CD4-positive, CD25-positive, alpha-beta regulatory T cell (primary cell): Measurements from ENCODE around the gene EPHA5. TPM values are rescaled to one million over a fixed set of nuclear protein-coding genes. Genes with fewer than 3 reads are reported as not detected.

Experiments
- ATAC-seq, 2 donors: fragments of 150-1000 bp; cut with Tn5 transposase; one replicate each; pipeline ENCODE4 v1.10.0; 2021; ENCODE audit warnings: low read depth in 2 of 2, moderate number of reproducible peaks in 2 of 2, moderate library complexity in 1 of 2
- DNase-seq, 3 donors: peaks; one replicate each; pipeline versions ENCODE4 v3.0.0 to v3.0.0-alpha.2; 2012 to 2022; ENCODE audit warnings: mixed read lengths in 1 of 3
- H3K27ac ChIP-seq: one replicate; pipeline ENCODE4 v1.7.0; 2013; ENCODE audit warnings: mild to moderate bottlenecking, low read length; ENCODE audit not compliant: insufficient read depth, poor library complexity, severe bottlenecking
- H3K27me3 ChIP-seq: one replicate; pipeline ENCODE4 v1.7.0; 2013; ENCODE audit warnings: low read length; ENCODE audit not compliant: control insufficient read depth, insufficient read depth
- H3K36me3 ChIP-seq: one replicate; pipeline ENCODE4 v1.7.0; 2013; ENCODE audit warnings: mild to moderate bottlenecking, low read length, moderate library complexity; ENCODE audit not compliant: control insufficient read depth, insufficient read depth
- H3K4me1 ChIP-seq: 2 replicates; pipeline ENCODE4 v1.7.0; 2013; ENCODE audit warnings: mild to moderate bottlenecking, low read length; ENCODE audit not compliant: insufficient read depth, control insufficient read depth, poor library complexity, severe bottlenecking
- H3K4me3 ChIP-seq: one replicate; pipeline ENCODE4 v1.7.0; 2013; ENCODE audit warnings: low read depth, mild to moderate bottlenecking, low read length, moderate library complexity
- H3K9me3 ChIP-seq, 2 experiments: 1 replicate in 1 of 2; 2 replicates in 1 of 2; pipeline ENCODE4 v1.7.0; 2013; ENCODE audit warnings: low read length in 2 of 2, mild to moderate bottlenecking in 1 of 2, moderate library complexity in 1 of 2; ENCODE audit not compliant: control insufficient read depth in 2 of 2
- H3K27ac Mint-ChIP-seq, 3 donors: one replicate each; pipeline ENCODE4 v1.8.0; 2020 to 2022; ENCODE audit warnings: mild to moderate bottlenecking in 3 of 3, mixed read lengths in 3 of 3, moderate library complexity in 2 of 3
- H3K27me3 Mint-ChIP-seq: one replicate; pipeline ENCODE4 v1.8.0; 2022; ENCODE audit warnings: mild to moderate bottlenecking, mixed read lengths
- H3K36me3 Mint-ChIP-seq: one replicate; pipeline ENCODE4 v1.8.0; 2020; ENCODE audit warnings: mixed read lengths
- H3K4me1 Mint-ChIP-seq, 4 donors: one replicate each; pipeline ENCODE4 v1.8.0; 2020 to 2022; ENCODE audit warnings: mixed read lengths in 4 of 4, mild to moderate bottlenecking in 1 of 4
- H3K4me3 Mint-ChIP-seq, 4 donors: one replicate each; pipeline ENCODE4 v1.8.0; 2020 to 2022; ENCODE audit warnings: mild to moderate bottlenecking in 4 of 4, mixed read lengths in 4 of 4, moderate library complexity in 3 of 4
- H3K9me3 Mint-ChIP-seq, 7 donors: one replicate each; pipeline ENCODE4 v1.8.0; 2020 to 2022; ENCODE audit warnings: mixed read lengths in 7 of 7, mild to moderate bottlenecking in 3 of 7, moderate library complexity in 2 of 7
- polyA plus RNA-seq, 4 donors: library from polyadenylated mRNA; unstranded; fragments of 300-500 nt; fragmentation: Illumina TruSeq; gene quantifications; one replicate each; pipeline ENCODE4 v1.2.3, GENCODE V29; 2021
- total RNA-seq: library from RNA; stranded (reverse); gene quantifications from one replicate; pipeline ENCODE4 v1.2.3, GENCODE V29; 2022

Gene EPHA5
- total and polyA plus RNA-seq, 5 donors from 2014 or later = not detected

GRCh38 chr4:65393078-65393477, 277.2 kb downstream of the EPHA5 start:
- Mint-ChIP-seq H3K9me3 (peaks cover 0 to 49% (median 8%) of the 10 kb centered on the region in 7 donors), H3K4me1 (no peaks in the 10 kb centered on the region), H3K27me3 (no peaks in the 10 kb centered on the region), H3K36me3 (no peaks in the 10 kb centered on the region), H3K27ac (no peak overlapping the region), H3K4me3 (no peak overlapping the region)
- Histone ChIP-seq H3K4me3 (no peak overlapping the region), H3K4me1 (no peaks in the 10 kb centered on the region), H3K27ac (no peak overlapping the region), H3K9me3 (peaks cover 0 to 13% of the 10 kb centered on the region in 2 experiments), H3K27me3 (no peaks in the 10 kb centered on the region), H3K36me3 (no peaks in the 10 kb centered on the region)
- no peak for DNase-seq
- no peak for ATAC-seq

DNA sequence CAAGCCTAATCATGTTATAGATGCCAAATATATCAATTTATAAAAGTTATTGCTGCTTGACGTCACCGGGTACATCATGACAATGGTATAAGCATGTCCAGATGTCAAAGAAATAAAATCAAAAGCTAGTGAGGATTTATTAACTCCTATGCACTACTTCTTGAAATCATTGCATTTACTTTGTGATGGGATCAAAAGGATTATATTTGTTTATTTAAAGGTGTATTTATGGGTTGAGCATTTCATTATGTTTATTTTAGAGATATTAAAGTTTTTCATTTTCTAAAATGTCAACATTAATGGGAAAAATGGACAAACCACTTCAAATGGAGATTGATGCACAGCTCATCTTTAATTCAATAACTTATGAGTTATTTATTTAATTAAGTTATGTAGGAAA, 277.8 kb downstream of the EPHA5 start:
- H3K4me3 Mint-ChIP-seq = no peak overlapping the region
- H3K4me3 ChIP-seq = no peak overlapping the region
- no peak overlapping the region for H3K27ac Mint-ChIP-seq
- no peaks in the 10 kb centered on the region for H3K4me1 ChIP-seq
- no peaks in the 10 kb centered on the region for H3K36me3 ChIP-seq
- H3K27me3 ChIP-seq = no peaks in the 10 kb centered on the region
- DNase-seq (no peak), ATAC-seq (no peak)
- H3K9me3 ChIP-seq = peaks cover 0 to 11% of the 10 kb centered on the region in 2 experiments
- peaks cover 0 to 47% (median 8%) of the 10 kb centered on the region in 7 donors for H3K9me3 Mint-ChIP-seq
- H3K27ac ChIP-seq = no peak overlapping the region
- H3K27me3 Mint-ChIP-seq = no peaks in the 10 kb centered on the region
- no peaks in the 10 kb centered on the region for H3K36me3 Mint-ChIP-seq
- H3K4me1 Mint-ChIP-seq = no peaks in the 10 kb centered on the region

DNA sequence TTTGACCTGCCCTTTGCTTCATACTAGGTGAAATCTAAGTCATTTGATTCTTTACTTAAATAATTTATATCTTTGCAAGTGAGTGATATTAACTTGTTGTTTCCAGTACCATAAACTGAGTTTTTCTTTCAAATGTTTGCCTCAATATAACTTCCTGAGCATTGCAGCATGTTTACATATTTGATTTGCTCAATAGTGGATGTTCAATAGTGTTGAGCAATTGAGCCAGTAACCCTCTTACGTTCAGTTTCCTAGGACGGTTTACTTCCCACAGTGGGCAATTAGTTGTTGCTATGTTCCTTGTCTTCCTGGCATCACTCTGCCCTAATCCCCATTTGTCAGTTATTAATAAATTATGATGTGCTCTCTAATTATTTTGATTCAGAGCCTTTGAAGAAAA, 278.5 kb downstream of the EPHA5 start:
- H3K36me3 ChIP-seq = no peaks in the 10 kb centered on the region
- Mint-ChIP-seq H3K4me1 (no peaks in the 10 kb centered on the region), H3K27me3 (no peaks in the 10 kb centered on the region), H3K9me3 (peaks cover 0 to 44% (median 10%) of the 10 kb centered on the region in 7 donors), H3K36me3 (no peaks in the 10 kb centered on the region), H3K27ac (no peak overlapping the region), H3K4me3 (no peak overlapping the region)
- H3K9me3 ChIP-seq = peaks cover 0 to 6% of the 10 kb centered on the region in 2 experiments
- H3K4me3 ChIP-seq = no peak overlapping the region
- H3K4me1 ChIP-seq = no peaks in the 10 kb centered on the region
- H3K27ac ChIP-seq = no peak overlapping the region
- DNase-seq (no peak), ATAC-seq (no peak)
- H3K27me3 ChIP-seq = no peaks in the 10 kb centered on the region

DNA sequence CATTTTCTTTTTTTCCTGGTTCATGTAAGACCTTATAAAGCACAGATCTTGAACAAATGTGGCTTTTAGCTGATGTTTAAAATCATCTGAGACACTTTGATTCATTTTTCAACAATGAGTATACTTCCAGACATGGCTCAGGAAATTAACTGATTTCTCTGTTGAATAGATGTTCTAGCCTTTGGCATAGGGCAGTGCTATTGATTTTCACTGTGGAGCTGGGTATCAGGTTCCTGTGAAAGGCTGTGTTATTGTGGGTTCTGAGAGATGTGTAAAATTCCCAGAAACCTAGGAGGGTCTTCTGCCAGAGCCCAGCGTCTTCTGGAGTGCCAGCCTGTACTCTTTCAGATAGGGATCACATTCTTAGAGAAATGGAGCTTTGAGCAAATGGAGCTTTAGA, 278.9 kb downstream of the EPHA5 start:
- Histone ChIP-seq H3K9me3 (peaks cover 0 to 5% of the 10 kb centered on the region in 2 experiments), H3K27me3 (no peaks in the 10 kb centered on the region), H3K4me1 (no peaks in the 10 kb centered on the region), H3K27ac (no peak overlapping the region), H3K36me3 (no peaks in the 10 kb centered on the region), H3K4me3 (no peak overlapping the region)
- H3K4me3 Mint-ChIP-seq = no peak overlapping the region
- no peaks in the 10 kb centered on the region for H3K36me3 Mint-ChIP-seq
- peaks cover 0 to 44% (median 10%) of the 10 kb centered on the region in 7 donors for H3K9me3 Mint-ChIP-seq
- no peak overlapping the region for H3K27ac Mint-ChIP-seq
- DNase-seq (no peak), ATAC-seq (no peak)
- H3K27me3 Mint-ChIP-seq = no peaks in the 10 kb centered on the region
- H3K4me1 Mint-ChIP-seq = no peaks in the 10 kb centered on the region

DNA sequence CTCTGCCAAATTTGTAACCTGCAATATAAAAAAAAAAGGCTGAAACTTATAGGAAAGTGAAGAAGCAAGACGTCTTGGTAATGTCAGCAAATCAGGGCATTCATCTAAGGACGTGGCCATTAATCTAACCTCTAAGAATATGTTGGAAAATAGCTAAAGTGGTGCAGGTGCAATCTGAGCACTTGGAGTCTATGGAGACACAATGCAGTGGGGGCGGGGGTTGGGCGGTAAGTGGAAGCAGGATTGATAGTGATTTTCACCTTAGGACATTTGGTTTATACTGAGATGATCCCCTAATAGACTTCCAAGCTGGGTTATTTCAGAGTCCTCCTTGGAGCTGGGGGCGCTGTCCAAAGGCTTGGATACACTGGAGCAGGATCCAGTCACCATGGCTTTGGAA, 283.4 kb downstream of the EPHA5 start:
- no peaks in the 10 kb centered on the region for H3K36me3 Mint-ChIP-seq
- no peaks in the 10 kb centered on the region for H3K4me1 Mint-ChIP-seq
- H3K9me3 ChIP-seq = peaks cover 0 to 5% of the 10 kb centered on the region in 2 experiments

DNA sequence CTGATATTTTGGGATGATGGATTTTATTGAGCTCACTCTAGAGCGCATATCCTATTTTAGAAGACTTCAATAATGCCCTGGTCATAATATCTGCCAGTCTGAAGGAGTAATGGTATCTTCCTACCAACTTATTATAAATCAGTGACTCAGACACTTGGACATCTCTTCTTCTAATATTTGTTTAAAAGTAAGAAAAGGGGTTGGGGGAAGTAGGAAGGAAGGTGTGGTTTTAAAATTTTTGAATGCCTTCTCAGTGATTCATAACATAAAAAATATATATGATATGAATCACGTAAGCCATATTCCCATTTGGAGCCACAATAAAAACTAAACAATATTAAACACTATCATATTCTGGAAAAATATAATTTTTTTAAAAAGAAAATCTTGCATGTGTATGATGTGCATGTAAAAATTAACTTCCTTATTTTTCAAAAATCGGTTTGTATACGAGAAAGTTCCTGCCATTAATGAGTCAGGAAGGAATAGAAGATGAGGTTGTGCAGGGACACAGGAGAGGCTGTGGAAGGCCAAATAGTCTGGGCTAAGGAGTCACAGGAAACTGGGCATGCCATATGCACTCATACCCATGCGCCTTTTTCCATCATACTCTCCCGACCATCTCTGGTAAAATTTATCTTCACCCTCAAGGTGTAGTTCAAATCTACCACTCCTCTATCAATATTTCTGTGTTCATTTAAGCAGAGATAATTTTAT, 286.5 kb downstream of the EPHA5 start:
- no peaks in the 10 kb centered on the region for H3K27me3 Mint-ChIP-seq
- no peak overlapping the region for H3K4me3 Mint-ChIP-seq
- no peaks in the 10 kb centered on the region for H3K4me1 Mint-ChIP-seq
- peaks cover 0 to 12% (median 3%) of the 10 kb centered on the region in 7 donors for H3K9me3 Mint-ChIP-seq
- Histone ChIP-seq H3K27me3 (no peaks in the 10 kb centered on the region), H3K4me1 (no peaks in the 10 kb centered on the region), H3K9me3 (no peaks in the 10 kb centered on the region), H3K27ac (no peak overlapping the region), H3K4me3 (no peak overlapping the region), H3K36me3 (no peaks in the 10 kb centered on the region)
- H3K27ac Mint-ChIP-seq = no peak overlapping the region
- DNase-seq (no peak), ATAC-seq (no peak)
- no peaks in the 10 kb centered on the region for H3K36me3 Mint-ChIP-seq

More for the DNA sequence above, 283.4 kb downstream of the EPHA5 start:
- no peak overlapping the region for H3K4me3 Mint-ChIP-seq
- no peak for DNase-seq
- Histone ChIP-seq H3K4me1 (no peaks in the 10 kb centered on the region), H3K27ac (no peak overlapping the region), H3K36me3 (no peaks in the 10 kb centered on the region), H3K27me3 (no peaks in the 10 kb centered on the region), H3K4me3 (no peak overlapping the region)
- H3K27ac Mint-ChIP-seq = no peak overlapping the region
- H3K27me3 Mint-ChIP-seq = no peaks in the 10 kb centered on the region
- peaks cover 0 to 25% (median 7%) of the 10 kb centered on the region in 7 donors for H3K9me3 Mint-ChIP-seq
- ATAC-seq = no peak

DNA sequence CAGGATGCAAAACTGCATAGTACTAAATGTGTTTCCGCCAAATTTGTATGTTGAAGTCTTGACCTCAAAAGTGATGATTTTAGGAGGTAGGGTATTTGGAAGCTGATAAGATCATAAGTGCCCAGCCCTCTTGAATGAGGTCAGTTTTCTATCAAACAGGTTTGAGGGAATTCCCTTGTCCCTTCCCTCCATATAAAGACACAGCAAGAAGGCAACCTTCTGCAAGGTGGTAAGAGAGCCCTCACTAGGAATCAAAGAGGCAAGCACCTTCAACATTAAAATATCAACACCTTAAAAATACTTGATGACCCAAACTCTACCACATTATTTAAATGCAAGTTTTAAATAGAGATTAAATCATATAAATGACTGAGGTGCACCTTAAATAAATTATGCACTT, 288.6 kb downstream of the EPHA5 start:
- H3K4me1 ChIP-seq = no peaks in the 10 kb centered on the region
- H3K9me3 ChIP-seq = no peaks in the 10 kb centered on the region
- ATAC-seq = no peak
- no peak overlapping the region for H3K4me3 Mint-ChIP-seq
- no peak overlapping the region for H3K27ac Mint-ChIP-seq
- peaks cover 0 to 15% (median 3%) of the 10 kb centered on the region in 7 donors for H3K9me3 Mint-ChIP-seq
- DNase-seq = no peak
- H3K4me1 Mint-ChIP-seq = no peaks in the 10 kb centered on the region
- no peaks in the 10 kb centered on the region for H3K36me3 Mint-ChIP-seq
- H3K27me3 Mint-ChIP-seq = no peaks in the 10 kb centered on the region
- no peak overlapping the region for H3K4me3 ChIP-seq
- H3K27me3 ChIP-seq = no peaks in the 10 kb centered on the region
- no peaks in the 10 kb centered on the region for H3K36me3 ChIP-seq
- no peak overlapping the region for H3K27ac ChIP-seq

GRCh38 chr4:65370709-65371108, 299.6 kb downstream of the EPHA5 start:
- H3K36me3 Mint-ChIP-seq = no peaks in the 10 kb centered on the region
- H3K27ac Mint-ChIP-seq = no peak overlapping the region
- no peaks in the 10 kb centered on the region for H3K4me1 ChIP-seq
- H3K4me3 ChIP-seq = no peak overlapping the region
- peaks cover 1 to 12% (median 7%) of the 10 kb centered on the region in 7 donors for H3K9me3 Mint-ChIP-seq
- no peaks in the 10 kb centered on the region for H3K9me3 ChIP-seq
- H3K4me1 Mint-ChIP-seq = no peaks in the 10 kb centered on the region
- H3K4me3 Mint-ChIP-seq = no peak overlapping the region
- ATAC-seq (no peak), DNase-seq (no peak)
- no peaks in the 10 kb centered on the region for H3K36me3 ChIP-seq
- no peak overlapping the region for H3K27ac ChIP-seq
- H3K27me3 Mint-ChIP-seq = no peaks in the 10 kb centered on the region
- H3K27me3 ChIP-seq = no peaks in the 10 kb centered on the region
